A549 (cell line): ENCODE data around the gene SARM1.

ENCODE experiments used
- CHD4 ChIP-seq: fragments of 200-600 bp; sonication (generic); IDR thresholded peaks from 2 replicates; pipeline ENCODE4 v1.6.1; 2016; ENCODE audit warnings: antibody characterized with exemption, mild to moderate bottlenecking, borderline replicate concordance
- HOXB13 ChIP-seq: fragments of 250-450 bp; sonication (Bioruptor Pico); IDR thresholded peaks from 2 replicates; pipeline ENCODE4 v1.5.0; 2020; ENCODE audit warnings: low read depth, mild to moderate bottlenecking, moderate library complexity
- POLR2A ChIP-seq: IDR thresholded peaks from 2 replicates; pipeline ENCODE4 v1.6.1; 2012; ENCODE audit warnings: mild to moderate bottlenecking, low read length
- RARB ChIP-seq: fragments of 250-450 bp; sonication (Bioruptor Pico); IDR thresholded peaks from 2 replicates; pipeline ENCODE4 v1.8.0; 2021; ENCODE audit warnings: mild to moderate bottlenecking, moderate library complexity
- RCOR1 ChIP-seq: fragments of 150-350 bp; IDR thresholded peaks from 2 replicates; pipeline ENCODE4 v1.6.1; 2014; ENCODE audit warnings: antibody characterized with exemption, low read length, low read depth

DNA sequence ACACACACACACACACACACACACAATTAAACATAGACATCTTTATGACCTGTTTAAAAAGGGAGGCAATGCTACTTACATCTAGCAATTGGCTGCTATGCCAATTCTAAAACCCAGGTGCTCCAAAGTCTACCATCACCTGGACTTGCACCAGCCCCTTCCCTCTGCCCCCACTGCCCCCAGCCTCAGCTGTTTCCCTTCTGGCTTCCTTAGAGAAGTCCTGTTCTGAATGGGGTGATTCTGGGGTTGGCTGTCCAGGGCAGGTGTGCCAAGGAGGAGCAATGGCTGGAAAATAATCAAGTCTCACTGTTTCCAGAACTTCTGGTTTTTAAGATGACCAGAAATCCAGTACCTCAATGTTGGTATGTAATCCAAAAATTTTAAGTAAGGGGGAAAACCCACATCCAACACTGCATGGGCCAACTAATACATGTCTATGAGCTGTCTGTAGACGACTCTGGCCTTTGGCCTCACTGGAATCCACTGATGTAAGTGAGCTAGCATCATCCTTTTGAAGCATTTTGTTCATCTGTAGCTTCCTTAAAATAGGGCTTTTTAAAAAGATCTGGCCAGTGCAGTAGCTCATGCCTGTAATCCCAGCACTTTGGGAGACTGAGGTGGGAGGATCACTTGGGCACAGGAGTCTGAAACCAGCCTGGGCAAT, 38.3 kb upstream of the SARM1 start:
- TF ChIP-seq CHD4 (no peak), POLR2A (no peak), RCOR1 (no peak), RARB (CRISPR knock-in tag) (no peak), HOXB13 (CRISPR knock-in tag) (no peak)
